22Rv1 (cell line): Measurements from ENCODE around the gene ATP6V0D1.

Experiments used
- H3K27ac ChIP-seq: fragments of 450-650 bp; 2 replicates; pipeline ENCODE4 v1.5.1; 2017
- ZFX ChIP-seq: fragments of 450-650 bp; IDR thresholded peaks from 2 replicates; pipeline ENCODE4 v1.6.1; 2017; ENCODE audit warnings: antibody characterized with exemption, borderline replicate concordance
- TF ChIP-seq, protein P1 (sequence below): fragments of 450-650 bp; IDR thresholded peaks from 2 replicates; pipeline ENCODE4 v1.5.1; 2017; ENCODE audit warnings: mild to moderate bottlenecking

ATP6V0D1 gene

GRCh38 chr16:67466581-67466980 lies 14.4 kb downstream of the ATP6V0D1 start:
- no peak overlapping the region for H3K27ac ChIP-seq
- no peak for TF ChIP-seq ZFX
- TF ChIP-seq, protein P1, sequence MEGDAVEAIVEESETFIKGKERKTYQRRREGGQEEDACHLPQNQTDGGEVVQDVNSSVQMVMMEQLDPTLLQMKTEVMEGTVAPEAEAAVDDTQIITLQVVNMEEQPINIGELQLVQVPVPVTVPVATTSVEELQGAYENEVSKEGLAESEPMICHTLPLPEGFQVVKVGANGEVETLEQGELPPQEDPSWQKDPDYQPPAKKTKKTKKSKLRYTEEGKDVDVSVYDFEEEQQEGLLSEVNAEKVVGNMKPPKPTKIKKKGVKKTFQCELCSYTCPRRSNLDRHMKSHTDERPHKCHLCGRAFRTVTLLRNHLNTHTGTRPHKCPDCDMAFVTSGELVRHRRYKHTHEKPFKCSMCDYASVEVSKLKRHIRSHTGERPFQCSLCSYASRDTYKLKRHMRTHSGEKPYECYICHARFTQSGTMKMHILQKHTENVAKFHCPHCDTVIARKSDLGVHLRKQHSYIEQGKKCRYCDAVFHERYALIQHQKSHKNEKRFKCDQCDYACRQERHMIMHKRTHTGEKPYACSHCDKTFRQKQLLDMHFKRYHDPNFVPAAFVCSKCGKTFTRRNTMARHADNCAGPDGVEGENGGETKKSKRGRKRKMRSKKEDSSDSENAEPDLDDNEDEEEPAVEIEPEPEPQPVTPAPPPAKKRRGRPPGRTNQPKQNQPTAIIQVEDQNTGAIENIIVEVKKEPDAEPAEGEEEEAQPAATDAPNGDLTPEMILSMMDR = no peak

DNA sequence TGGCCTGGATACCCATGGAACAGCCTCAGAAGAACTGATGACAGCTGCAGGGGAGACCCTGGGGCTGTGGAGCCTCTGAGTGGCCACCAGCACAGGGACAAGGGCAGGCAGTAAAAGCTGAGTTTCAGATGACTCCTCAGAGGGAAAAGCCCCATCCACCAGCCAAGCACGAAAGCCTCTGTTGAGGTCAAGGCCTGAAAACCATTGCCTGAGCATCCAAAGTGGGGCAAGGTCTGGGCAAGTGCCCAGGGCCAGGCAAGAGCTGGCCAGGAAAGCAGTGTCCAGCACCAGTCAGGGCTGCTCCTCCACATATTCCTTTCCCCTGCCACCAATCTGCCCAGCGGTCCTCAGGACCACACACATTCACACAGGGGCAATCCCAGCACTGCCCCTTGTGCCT lies 16.4 kb downstream of the ATP6V0D1 start:
- no peak overlapping the region for H3K27ac ChIP-seq
- TF ChIP-seq, protein P1 = no peak
- TF ChIP-seq ZFX = no peak

DNA sequence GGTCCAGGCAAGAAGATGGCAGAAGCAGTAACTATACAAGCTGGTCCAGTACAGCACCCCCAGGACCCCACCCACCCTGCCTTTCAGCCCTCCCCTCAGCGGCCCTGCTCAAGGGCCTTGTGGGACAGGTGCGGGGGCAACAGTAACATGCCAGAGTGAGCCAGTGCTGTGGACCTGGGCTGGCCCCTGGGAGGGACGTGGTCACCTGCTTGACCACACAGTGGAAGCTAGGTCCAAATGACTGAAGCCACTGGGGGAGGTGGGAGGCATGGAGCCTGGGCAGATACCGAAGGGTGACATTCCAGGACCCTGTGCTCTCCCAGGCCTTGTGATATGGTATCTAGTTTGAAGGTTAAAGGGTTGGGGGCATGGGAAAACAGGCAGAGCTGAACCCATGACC lies 17.3 kb downstream of the ATP6V0D1 start:
- peak overlapping the region; percentile 82; the same call in 1 of the 2 replicates for H3K27ac ChIP-seq
- no peak for TF ChIP-seq ZFX
- TF ChIP-seq, protein P1 = no peak

DNA sequence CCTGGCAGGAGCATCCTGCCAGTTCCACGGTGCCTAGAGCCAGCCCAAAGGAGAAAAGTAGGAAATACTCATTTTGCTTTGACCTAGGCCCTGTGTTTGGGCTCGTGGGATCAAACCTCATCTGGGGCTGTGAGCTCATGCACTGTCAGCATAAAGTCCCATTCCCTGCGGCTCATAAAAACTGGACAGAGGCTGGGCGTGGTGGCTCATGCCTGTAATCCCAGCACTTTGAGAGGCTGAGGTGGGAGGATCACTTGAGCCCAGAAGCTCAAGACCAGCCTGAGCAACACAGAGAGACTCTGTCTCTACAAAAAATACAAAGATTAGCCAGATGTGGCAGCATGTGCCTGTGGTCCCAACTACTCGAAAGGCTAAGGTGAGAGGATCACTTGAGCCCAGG lies 17.9 kb downstream of the ATP6V0D1 start:
- peak overlapping the region; percentile 82 for H3K27ac ChIP-seq
- TF ChIP-seq, protein P1 = no peak
- TF ChIP-seq ZFX = no peak

- peak overlapping the region; percentile 82 for H3K27ac ChIP-seq
- TF ChIP-seq, protein P1 = no peak
- no peak for TF ChIP-seq ZFX
These were observed 18.7 kb downstream of the ATP6V0D1 start for GRCh38 chr16:67462279-67462655.

- H3K27ac ChIP-seq = peak overlapping the region; percentile 82
- no peak for TF ChIP-seq ZFX
- TF ChIP-seq, protein P1 = no peak
These were observed 19.2 kb downstream of the ATP6V0D1 start for GRCh38 chr16:67461600-67462278.

GRCh38 chr16:67460961-67461360 lies 20.0 kb downstream of the ATP6V0D1 start:
- TF ChIP-seq, protein P1 = no peak
- no peak for TF ChIP-seq ZFX
- peak overlapping the region; percentile 82 for H3K27ac ChIP-seq
